ENCODE measurements around the gene KIAA0232. TPM values are rescaled to one million over a fixed set of nuclear protein-coding genes. Genes with fewer than 3 reads are reported as not detected.

The KIAA0232 gene
- total and polyA plus RNA-seq, 10 of the 15 experiments (the other 5 are each of a cell fraction or from before 2014, with no cell fraction given): 2.8 to 15.1 (median 10.8) TPM

- ChIA-PET POLR2A (interaction anchor here (0.6 to 2.1 kb wide), 6 partner anchors 8 to 186 kb away, joined by 3 to 11 read pairs (median 5); no protein-coding TSS in a partner anchor), CTCF (interaction anchor here (0.6 to 2.6 kb wide), 9 partner anchors 10 to 139 kb away, joined by 3 to 28 read pairs (median 5); no protein-coding TSS in a partner anchor), RAD21 (ENCODE audit: unreplicated experiment) (interaction anchor here (1.0 to 3.4 kb wide), 5 partner anchors 17 to 181 kb away, joined by 3 to 32 read pairs (median 7); partner anchors contain the start of gene KIAA0232), SMC1A (ENCODE audit: uncharacterized antibody, unreplicated experiment) (interaction anchor here (0.8 to 3.7 kb wide), 15 partner anchors 10 to 212 kb away, joined by 3 to 41 read pairs (median 3); partner anchors contain the start of gene GRPEL1)
- peak; percentile 94 for DNase-seq (ENCODE audit: low read depth, low spot score)
- under 1% methylated on average over 11 of the region's 11 CpGs for WGBS (ENCODE audit: insufficient coverage, insufficient replicate concordance, low lambda C conversion rate, missing lambda C conversion rate)
- Histone ChIP-seq H2AFZ (ENCODE audit: control insufficient read depth, low read depth, low read length) (peak overlapping the region; percentile 67), H3K27me3 (replicated peaks in 1 of 2; ENCODE audit: control insufficient read depth in 2 of 2, insufficient read depth in 2 of 2, low read length in 1 of 2) (no peaks in the 10 kb centered on the region), H3K4me3 (no peak overlapping the region), H3K36me3 (ENCODE audit: control insufficient read depth in 2 of 2, insufficient read depth in 2 of 2, low read length in 1 of 2) (peaks cover 4 to 11% of the 10 kb centered on the region in 2 experiments; a peak in 3 of 4 replicates), H3K79me2 (ENCODE audit: control insufficient read depth, insufficient read depth, low read length) (no peaks in the 10 kb centered on the region), H4K20me1 (ENCODE audit: control insufficient read depth, insufficient read depth) (no peaks in the 10 kb centered on the region), H3K9me3 (replicated peaks; ENCODE audit: control insufficient read depth, insufficient read depth, low read length) (peaks cover 10% of the 10 kb centered on the region; the same call in 2 of the 3 replicates), H3K9ac (ENCODE audit: control insufficient read depth, insufficient read depth, low read length) (no peak overlapping the region; the same call in 1 of the 2 replicates), H3K27ac (ENCODE audit: control insufficient read depth, insufficient read depth) (peak overlapping the region; percentile 58), H3K4me1 (ENCODE audit: control insufficient read depth, insufficient read depth, low read length) (peaks cover 18% of the 10 kb centered on the region), H3K4me2 (ENCODE audit: control insufficient read depth, insufficient read depth) (peak overlapping the region; percentile 23)
- intact Hi-C loops (cut with micrococcal nuclease; ENCODE audit: unreplicated experiment): loop anchor here (1.0 to 2.0 kb wide), 2 partner anchors 73 to 139 kb away; partner anchors contain the start of genes BLOC1S4 and KIAA0232
- in situ Hi-C loops (cut with MboI): no loop called here
- peak; percentile 92 for FAIRE-seq
- ATAC-seq: peak; percentile 94
- no TSS peak for BruUV-seq (replicated peaks)
- no peak for TF ChIP-seq HDAC2 (IDR thresholded peaks at IDR 0.05)
- peak; percentile 97 to 98 for TF ChIP-seq EP300 (IDR thresholded peaks at IDR 0.05; ENCODE audit: borderline replicate concordance in 1 of 2, control insufficient read depth in 1 of 2, low read depth in 2 of 2, low read length in 2 of 2)
- TF ChIP-seq NFIC (IDR thresholded peaks at IDR 0.05; ENCODE audit: low read depth, low read length): peak; percentile 79; the same call in 1 of the 2 replicates
- peak; percentile 100 for TF ChIP-seq MTA2 (IDR thresholded peaks at IDR 0.05; ENCODE audit: low read depth)
- peak; percentile 83 for TF ChIP-seq MEF2A (IDR thresholded peaks at IDR 0.05; ENCODE audit: insufficient read depth, low read depth, low read length)
- no peak for TF ChIP-seq SUZ12 (IDR thresholded peaks at IDR 0.05; ENCODE audit: unreplicated experiment)
- TF ChIP-seq POLR2A (IDR thresholded peaks at IDR 0.05; ENCODE audit: low read depth, low read length): peak; percentile 24; the same call in 1 of the 2 replicates
- TF ChIP-seq PRDM15 (CRISPR knock-in tag; IDR thresholded peaks at IDR 0.05): no peak
- no peak for TF ChIP-seq CEBPZ (IDR thresholded peaks at IDR 0.05; ENCODE audit: low read depth, low read length)
- no peak for TF ChIP-seq NRF1 (conservative IDR thresholded peaks at IDR 0.05; ENCODE audit: low read depth, low read length)
- TF ChIP-seq ETV6 (conservative IDR thresholded peaks at IDR 0.05 in 1 of 2, IDR thresholded peaks at IDR 0.05 in 1 of 2; ENCODE audit: borderline replicate concordance in 1 of 2, low read depth in 1 of 2): peak in 1 of 2 experiments; percentile 69; a peak in 2 of 4 replicates
- no peak for TF ChIP-seq ZZZ3 (IDR thresholded peaks at IDR 0.05; ENCODE audit: control insufficient read depth, insufficient read length, low read depth)
- TF ChIP-seq TBL1XR1 (IDR thresholded peaks at IDR 0.05; ENCODE audit: low read depth, low read length): 0 out of 2 replicates have a peak, but pooled peaks have one; percentile 24
- TF ChIP-seq LARP7 (IDR thresholded peaks at IDR 0.05): no peak
- no peak for TF ChIP-seq SREBF1 (IDR thresholded peaks at IDR 0.05; ENCODE audit: low read length)
Observed at GRCh38 chr4:6855692-6856297, 73.3 kb downstream of the KIAA0232 start.

All from GM12878 (cell line).